ENCODE measurements around the gene UBL5.

Gene UBL5

GRCh38 chr19:9789066-9789465 is 38.7 kb upstream of the UBL5 start:
- no peak for DNase-seq (ENCODE audit: low read depth)
- H3K4me3 ChIP-seq (replicated peaks; ENCODE audit: low read depth, low read length): no peak overlapping the region
- no peak for TF ChIP-seq CTCF (IDR thresholded peaks at IDR 0.05; ENCODE audit: low read length, missing control alignments)

GRCh38 chr19:9789579-9789978 is 38.1 kb upstream of the UBL5 start:
- peak overlapping the region; percentile 5 for H3K4me3 ChIP-seq (replicated peaks; ENCODE audit: low read depth, low read length)
- peak; percentile 56 for DNase-seq (ENCODE audit: low read depth)

GRCh38 chr19:9791073-9791367 is 36.7 kb upstream of the UBL5 start:
- peak; percentile 45 for DNase-seq (ENCODE audit: low read depth)
- peak overlapping the region; percentile 55 for H3K4me3 ChIP-seq (replicated peaks; ENCODE audit: low read depth, low read length)

DNA sequence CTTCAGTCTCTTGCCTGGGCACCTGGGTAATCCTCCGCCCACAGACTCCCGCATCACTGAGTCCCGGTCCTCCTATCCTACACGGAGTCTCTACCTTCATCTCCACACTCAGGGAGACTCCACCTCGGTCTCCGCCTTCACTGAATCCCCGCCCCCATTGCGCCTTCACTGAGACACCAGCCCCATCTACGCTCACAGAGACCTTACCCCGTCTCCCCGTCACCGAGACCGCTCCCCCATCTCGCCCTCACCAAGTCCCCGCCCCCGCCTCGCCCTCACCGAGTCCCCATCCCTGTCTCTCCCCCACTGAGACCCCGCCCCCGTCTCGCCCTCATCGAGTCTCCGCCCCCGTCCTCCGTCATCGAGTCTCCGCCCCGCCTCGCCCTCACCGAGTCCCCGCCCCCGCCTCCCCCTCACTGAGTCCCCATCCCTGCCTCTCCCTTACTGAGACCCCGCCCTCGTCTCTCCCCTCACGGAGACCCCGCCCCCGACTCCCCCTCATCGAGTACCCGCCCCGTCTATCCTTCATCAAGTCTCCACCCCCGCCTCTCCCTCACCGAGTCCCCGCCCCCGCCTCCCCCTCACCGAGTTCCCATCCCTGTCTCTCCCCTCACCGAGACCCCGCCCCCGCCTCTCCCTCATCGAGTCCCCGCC is 36.0 kb upstream of the UBL5 start:
- peak; percentile 98 for DNase-seq (ENCODE audit: low read depth)
- TF ChIP-seq CTCF (IDR thresholded peaks at IDR 0.05; ENCODE audit: low read length, missing control alignments): no peak
- peak overlapping the region; percentile 84 for H3K4me3 ChIP-seq (replicated peaks; ENCODE audit: low read depth, low read length)

DNA sequence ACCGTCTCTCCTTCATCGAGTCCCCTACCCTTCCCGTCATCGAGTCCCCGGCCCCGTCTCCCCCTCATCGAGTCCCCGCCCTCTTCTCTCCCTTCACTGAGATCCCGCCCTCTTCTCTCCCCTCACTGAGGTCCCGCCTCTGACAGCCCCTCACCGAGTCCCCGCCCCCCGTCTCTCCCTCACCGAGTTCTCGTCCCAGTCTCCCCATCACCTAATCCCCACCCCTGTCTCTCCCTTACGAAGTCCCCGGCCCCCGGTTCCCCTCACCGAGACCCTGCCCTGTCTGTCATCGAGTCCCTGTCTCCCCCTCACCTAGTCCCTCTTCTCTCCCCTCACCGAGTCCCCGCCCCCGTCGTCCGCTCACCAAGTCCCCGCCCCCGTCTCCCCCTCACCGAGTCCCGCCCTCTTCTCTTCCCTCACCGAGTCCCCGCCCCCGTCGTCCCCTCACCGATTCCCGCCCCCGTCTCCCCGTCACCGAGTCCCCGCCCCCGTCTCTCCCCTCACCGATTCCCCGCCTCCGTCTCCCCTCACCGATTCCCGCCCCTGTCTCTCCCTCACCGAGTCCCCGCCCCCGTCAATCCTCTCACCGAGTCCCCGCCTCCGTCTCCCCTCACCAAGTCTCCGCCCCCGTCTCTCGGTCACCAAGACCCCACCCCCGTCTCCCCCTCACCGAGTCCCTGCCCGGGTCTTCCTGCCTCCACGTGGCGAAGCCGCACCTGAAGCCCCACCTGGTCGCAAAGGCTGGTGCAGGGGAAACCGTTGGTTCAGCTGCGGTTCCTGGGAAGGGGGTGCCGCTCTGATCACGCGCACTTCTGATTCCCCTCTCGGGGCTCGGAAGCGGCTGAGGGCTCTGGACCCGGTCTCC is 35.3 kb upstream of the UBL5 start:
- no peak for TF ChIP-seq CTCF (IDR thresholded peaks at IDR 0.05; ENCODE audit: low read length, missing control alignments)
- peak; percentile 96 for DNase-seq (ENCODE audit: low read depth)

GRCh38 chr19:9793071-9793591 is 34.6 kb upstream of the UBL5 start:
- no peak for TF ChIP-seq CTCF (IDR thresholded peaks at IDR 0.05; ENCODE audit: low read length, missing control alignments)
- peak; percentile 61 for DNase-seq (ENCODE audit: low read depth)
- H3K4me3 ChIP-seq (replicated peaks; ENCODE audit: low read depth, low read length): peak overlapping the region; percentile 84

More for the DNA sequence above, 35.3 kb upstream of the UBL5 start:
- peak overlapping the region; percentile 84 for H3K4me3 ChIP-seq (replicated peaks; ENCODE audit: low read depth, low read length)

GRCh38 chr19:9796113-9796773 is 31.5 kb upstream of the UBL5 start:
- peak; percentile 93 for TF ChIP-seq CTCF (IDR thresholded peaks at IDR 0.05; ENCODE audit: low read length, missing control alignments)
- H3K4me3 ChIP-seq (replicated peaks; ENCODE audit: low read depth, low read length): no peak overlapping the region
- DNase-seq (ENCODE audit: low read depth): peak; percentile 95
